Chondrocyte (in vitro differentiated cells): ENCODE results near the gene CLIC6. TPM values are rescaled to one million over a fixed set of nuclear protein-coding genes. Genes with fewer than 3 reads are reported as not detected.

Experiments
- DNase-seq: peaks from one replicate; pipeline ENCODE4 v3.0.0; 2021; ENCODE audit warnings: mixed read lengths, low spot score
- H3K27ac Mint-ChIP-seq: one replicate; pipeline ENCODE4 v1.8.0; 2021; ENCODE audit warnings: mild to moderate bottlenecking, moderate library complexity, mixed read lengths; ENCODE audit not compliant: unreplicated experiment
- H3K27me3 Mint-ChIP-seq: 2 replicates; pipeline ENCODE4 v1.8.0; 2021; ENCODE audit warnings: low read depth, mixed read lengths
- H3K36me3 Mint-ChIP-seq: 2 replicates; pipeline ENCODE4 v1.8.0; 2021; ENCODE audit warnings: low read depth, mixed read lengths
- H3K4me1 Mint-ChIP-seq: 2 replicates; pipeline ENCODE4 v1.8.0; 2021; ENCODE audit warnings: low read depth, mild to moderate bottlenecking, mixed read lengths
- H3K4me3 Mint-ChIP-seq: one replicate; pipeline ENCODE4 v1.8.0; 2021; ENCODE audit warnings: mild to moderate bottlenecking, moderate library complexity, mixed read lengths; ENCODE audit not compliant: unreplicated experiment
- H3K9me3 Mint-ChIP-seq: 2 replicates; pipeline ENCODE4 v1.8.0; 2021; ENCODE audit warnings: low read depth, mixed read lengths
- total RNA-seq: library from RNA; stranded (reverse); gene quantifications from 3 replicates; pipeline ENCODE4 v1.2.1, GENCODE V29; 2021
- TF ChIP-seq, protein P1 (sequence below): fragments of 200-600 bp; sonication (generic); IDR thresholded peaks from 2 replicates; pipeline ENCODE4 v1.5.0; 2021; ENCODE audit warnings: antibody characterized with exemption, mild to moderate bottlenecking, moderate library complexity

CLIC6 gene
- total RNA-seq, 1 donor from 2014 or later = 0.17 TPM

DNA sequence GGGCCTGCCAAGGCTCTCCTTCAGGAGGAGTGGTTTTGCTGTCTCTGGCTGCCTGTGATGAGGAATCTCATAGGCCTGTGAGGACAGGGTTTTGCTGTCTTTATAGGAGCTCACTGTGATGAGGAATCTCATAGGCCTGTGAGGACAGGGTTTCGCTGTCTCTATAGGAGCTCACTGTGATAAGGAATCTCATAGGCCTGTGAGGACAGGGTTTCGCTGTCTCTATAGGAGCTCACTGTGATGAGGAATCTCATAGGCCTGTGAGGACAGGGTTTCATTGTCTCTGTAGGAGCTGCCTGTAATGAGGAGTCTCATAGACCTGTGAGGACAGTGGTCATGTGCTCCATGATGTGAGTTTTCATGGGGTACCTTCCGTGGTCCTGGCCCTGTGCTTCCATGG, 29.0 kb downstream of the CLIC6 start:
- H3K9me3 Mint-ChIP-seq = peaks cover 5% of the 10 kb centered on the region

DNA sequence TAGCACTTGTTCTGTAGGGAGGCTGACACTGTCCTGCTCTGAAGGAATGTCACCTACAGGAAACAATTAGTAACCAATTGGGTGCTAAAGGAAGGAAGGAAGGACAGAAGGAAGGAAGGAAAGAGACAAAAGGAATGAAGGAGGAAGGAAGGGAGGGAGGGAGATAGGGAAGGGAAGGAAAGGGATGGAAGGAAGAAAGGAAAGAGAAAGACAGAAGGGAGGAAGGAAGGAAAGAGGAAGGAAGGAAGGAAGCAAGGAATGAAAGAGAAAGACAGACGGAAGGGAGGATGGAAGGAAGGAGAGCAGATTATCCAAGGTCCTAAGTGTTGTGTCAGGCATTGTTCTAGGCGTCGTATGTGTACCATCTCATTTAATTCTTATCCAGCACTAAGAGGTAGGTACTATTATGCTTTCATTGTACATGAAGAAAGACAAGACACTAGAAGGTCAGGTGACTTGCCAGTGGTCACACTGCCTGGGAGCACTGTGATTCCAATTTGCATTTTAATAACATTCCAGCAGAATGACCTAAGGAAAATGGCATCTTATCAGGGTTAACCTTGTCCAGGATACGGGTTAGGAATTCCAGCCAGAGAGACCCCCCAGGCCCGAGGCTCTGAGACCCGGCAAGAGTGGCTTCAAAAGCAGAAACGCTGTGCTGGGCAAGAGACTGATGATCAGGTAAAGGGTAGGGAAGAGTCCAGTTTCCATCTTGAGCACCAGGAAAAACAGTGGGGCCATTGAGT, 29.6 kb downstream of the CLIC6 start:
- TF ChIP-seq, protein P1, sequence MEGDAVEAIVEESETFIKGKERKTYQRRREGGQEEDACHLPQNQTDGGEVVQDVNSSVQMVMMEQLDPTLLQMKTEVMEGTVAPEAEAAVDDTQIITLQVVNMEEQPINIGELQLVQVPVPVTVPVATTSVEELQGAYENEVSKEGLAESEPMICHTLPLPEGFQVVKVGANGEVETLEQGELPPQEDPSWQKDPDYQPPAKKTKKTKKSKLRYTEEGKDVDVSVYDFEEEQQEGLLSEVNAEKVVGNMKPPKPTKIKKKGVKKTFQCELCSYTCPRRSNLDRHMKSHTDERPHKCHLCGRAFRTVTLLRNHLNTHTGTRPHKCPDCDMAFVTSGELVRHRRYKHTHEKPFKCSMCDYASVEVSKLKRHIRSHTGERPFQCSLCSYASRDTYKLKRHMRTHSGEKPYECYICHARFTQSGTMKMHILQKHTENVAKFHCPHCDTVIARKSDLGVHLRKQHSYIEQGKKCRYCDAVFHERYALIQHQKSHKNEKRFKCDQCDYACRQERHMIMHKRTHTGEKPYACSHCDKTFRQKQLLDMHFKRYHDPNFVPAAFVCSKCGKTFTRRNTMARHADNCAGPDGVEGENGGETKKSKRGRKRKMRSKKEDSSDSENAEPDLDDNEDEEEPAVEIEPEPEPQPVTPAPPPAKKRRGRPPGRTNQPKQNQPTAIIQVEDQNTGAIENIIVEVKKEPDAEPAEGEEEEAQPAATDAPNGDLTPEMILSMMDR = no peak
- no peak for DNase-seq
- H3K27ac Mint-ChIP-seq = no peak overlapping the region
- H3K27me3 Mint-ChIP-seq = peaks cover 2% of the 10 kb centered on the region
- H3K36me3 Mint-ChIP-seq = peaks cover 5% of the 10 kb centered on the region
- H3K4me3 Mint-ChIP-seq = no peak overlapping the region
- peaks cover 5% of the 10 kb centered on the region for H3K9me3 Mint-ChIP-seq
- H3K4me1 Mint-ChIP-seq = peaks cover 10% of the 10 kb centered on the region

More for the DNA sequence above, 29.0 kb downstream of the CLIC6 start:
- Mint-ChIP-seq H3K36me3 (peaks cover 5% of the 10 kb centered on the region), H3K4me3 (no peak overlapping the region), H3K4me1 (peaks cover 5% of the 10 kb centered on the region), H3K27me3 (peaks cover 3% of the 10 kb centered on the region), H3K27ac (no peak overlapping the region)
- TF ChIP-seq, protein P1 = no peak
- DNase-seq = no peak

DNA sequence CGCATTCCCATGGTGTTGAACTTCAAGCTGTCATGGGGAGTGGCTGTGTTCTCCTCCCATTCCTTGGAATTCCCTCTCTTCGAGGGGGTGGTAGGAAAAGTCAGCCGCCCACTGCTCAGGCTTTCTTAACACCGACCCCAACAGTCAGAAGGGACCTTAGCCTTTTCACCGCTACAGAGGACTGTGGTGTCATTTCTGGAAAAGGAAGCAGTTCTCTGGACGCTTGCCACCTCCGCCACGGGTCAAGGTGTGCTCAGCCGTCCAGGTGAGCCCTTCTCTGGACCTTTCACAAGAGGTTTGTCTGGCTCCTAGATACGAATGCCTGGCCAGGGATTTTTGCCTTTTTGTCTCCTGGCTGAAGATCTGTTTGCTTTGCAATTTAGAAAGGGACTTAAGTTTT, 31.8 kb downstream of the CLIC6 start:
- Mint-ChIP-seq H3K4me3 (no peak overlapping the region), H3K27me3 (peaks cover 2% of the 10 kb centered on the region), H3K27ac (no peak overlapping the region), H3K9me3 (no peaks in the 10 kb centered on the region), H3K36me3 (no peaks in the 10 kb centered on the region), H3K4me1 (peaks cover 20% of the 10 kb centered on the region)
- no peak for DNase-seq
- TF ChIP-seq, protein P1 = no peak

DNA sequence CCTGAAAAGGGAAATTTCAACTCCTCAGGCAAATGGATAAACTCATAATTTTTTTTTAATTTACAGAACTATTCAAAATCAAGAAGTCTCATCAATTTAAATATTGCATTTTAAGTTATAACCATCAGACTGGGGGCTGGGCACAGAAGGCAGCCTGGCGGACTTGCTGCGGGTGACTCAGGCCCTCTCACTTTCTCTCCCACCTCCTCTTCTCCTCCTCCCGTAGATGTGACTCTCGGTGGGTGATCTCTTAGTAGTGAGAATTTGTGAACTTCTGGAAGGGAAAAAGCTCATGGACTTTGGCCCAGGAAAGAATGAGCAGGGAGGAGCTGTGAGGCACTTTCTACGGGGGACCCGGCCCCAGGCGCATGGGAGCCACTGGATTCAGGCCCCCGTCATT, 32.9 kb downstream of the CLIC6 start:
- H3K27me3 Mint-ChIP-seq = peaks cover 2% of the 10 kb centered on the region
- DNase-seq = no peak
- no peaks in the 10 kb centered on the region for H3K36me3 Mint-ChIP-seq
- TF ChIP-seq, protein P1 = no peak
- H3K4me3 Mint-ChIP-seq = no peak overlapping the region
- H3K4me1 Mint-ChIP-seq = peaks cover 20% of the 10 kb centered on the region
- no peaks in the 10 kb centered on the region for H3K9me3 Mint-ChIP-seq
- H3K27ac Mint-ChIP-seq = no peak overlapping the region

DNA sequence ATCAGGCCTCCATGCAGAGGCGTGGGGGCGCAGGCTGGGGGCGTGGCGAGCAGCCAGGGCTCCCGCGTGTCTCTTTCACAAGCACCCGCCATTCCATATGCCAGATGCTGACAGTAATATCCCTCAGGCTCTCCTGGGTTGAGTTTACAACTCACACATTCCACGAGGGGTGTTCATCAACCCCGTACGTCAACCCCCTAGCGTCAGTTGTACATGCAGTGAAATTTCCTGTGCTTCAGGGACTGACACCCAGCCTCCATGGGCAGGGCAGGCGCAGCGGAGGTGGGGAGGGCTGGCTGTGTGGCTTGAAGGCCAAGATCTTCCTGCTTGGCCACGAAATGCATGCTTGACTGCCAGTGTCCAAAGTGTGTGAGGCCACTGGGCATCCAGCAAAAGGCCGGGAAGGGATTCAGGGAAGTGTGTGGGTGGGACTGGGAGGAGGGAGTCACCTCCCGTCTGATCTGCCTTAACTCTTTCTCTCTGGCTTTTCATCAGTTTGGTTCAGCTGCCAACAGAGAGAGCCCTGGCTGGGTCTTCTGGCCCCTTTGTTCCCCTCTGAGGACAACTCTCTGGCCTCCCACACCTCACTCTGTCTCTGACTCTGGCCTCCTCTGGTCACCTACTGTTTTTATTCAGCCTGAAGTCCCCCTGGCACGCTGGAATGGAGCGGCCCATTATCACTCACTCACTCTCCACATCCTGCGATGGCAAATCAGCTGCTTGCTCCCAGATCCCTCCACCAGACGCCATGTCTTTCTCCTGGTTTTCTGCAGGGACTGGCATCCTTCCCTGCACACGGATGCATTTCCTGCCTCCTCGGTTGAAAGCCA, 33.8 kb downstream of the CLIC6 start:
- Mint-ChIP-seq H3K4me3 (no peak overlapping the region), H3K9me3 (no peaks in the 10 kb centered on the region), H3K27ac (no peak overlapping the region), H3K36me3 (no peaks in the 10 kb centered on the region), H3K4me1 (peaks cover 20% of the 10 kb centered on the region), H3K27me3 (peaks cover 2% of the 10 kb centered on the region)
- no peak for DNase-seq
- TF ChIP-seq, protein P1 = no peak
